IPS DF 6.9 (cell line): ENCODE data around the gene SLC22A8.

Experiments used
- DNase-seq: peaks from one replicate; pipeline ENCODE4 v3.0.0-alpha.2; 2013; ENCODE audit warnings: low read depth, low spot score
- H3K27ac ChIP-seq: one replicate; pipeline ENCODE4 v1.5.1; 2013; ENCODE audit warnings: low read length, control low read depth
- H3K27me3 ChIP-seq: 2 replicates; pipeline ENCODE4 v1.6.1; 2013; ENCODE audit warnings: mild to moderate bottlenecking, low read length; ENCODE audit not compliant: control insufficient read depth, insufficient read depth
- H3K36me3 ChIP-seq: 2 replicates; pipeline ENCODE4 v1.6.1; 2013; ENCODE audit warnings: low read length; ENCODE audit not compliant: control insufficient read depth, insufficient read depth
- H3K4me1 ChIP-seq: 2 replicates; pipeline ENCODE4 v1.6.1; 2013; ENCODE audit warnings: low read length; ENCODE audit not compliant: control insufficient read depth, insufficient read depth
- H3K4me3 ChIP-seq: 2 replicates; pipeline ENCODE4 v1.5.1; 2013; ENCODE audit warnings: mild to moderate bottlenecking, low read length
- H3K9me3 ChIP-seq: 2 replicates; pipeline ENCODE4 v1.6.1; 2013; ENCODE audit warnings: low read length, inconsistent platforms; ENCODE audit not compliant: control insufficient read depth, insufficient read depth
- WGBS: extraction: QIAGEN DNeasy Blood & Tissue Kit; methylation state at CpG from one replicate; pipeline ENCODE4 v1.1.7; 2013; ENCODE audit warnings: mixed read lengths, missing lambda C conversion rate; ENCODE audit not compliant: insufficient read length, insufficient coverage; 5-methylcytosine and 5-hydroxymethylcytosine counted together

Gene SLC22A8

GRCh38 chr11:63017306-63017974 is 1.8 kb upstream of the SLC22A8 start:
- H3K4me1 ChIP-seq: peaks cover 3% of the 10 kb centered on the region
- DNase-seq: no peak
- H3K9me3 ChIP-seq: no peaks in the 10 kb centered on the region
- H3K27ac ChIP-seq: no peak overlapping the region
- H3K36me3 ChIP-seq: no peaks in the 10 kb centered on the region
- H3K4me3 ChIP-seq: no peak overlapping the region
- no CpG with 5 or more reads among the region's 8 CpGs for WGBS
- no peaks in the 10 kb centered on the region for H3K27me3 ChIP-seq

- no peaks in the 10 kb centered on the region for H3K27me3 ChIP-seq
- H3K4me3 ChIP-seq: no peak overlapping the region
- no peaks in the 10 kb centered on the region for H3K9me3 ChIP-seq
- no peaks in the 10 kb centered on the region for H3K36me3 ChIP-seq
- no peak overlapping the region for H3K27ac ChIP-seq
- no CpG with 5 or more reads among the region's 13 CpGs for WGBS
- no peak for DNase-seq
- H3K4me1 ChIP-seq: peaks cover 5% of the 10 kb centered on the region
These were observed 1.1 kb downstream of the SLC22A8 start for GRCh38 chr11:63014408-63015055.

- DNase-seq: no peak
- Histone ChIP-seq H3K4me3 (no peak overlapping the region), H3K9me3 (no peaks in the 10 kb centered on the region), H3K4me1 (peaks cover 5% of the 10 kb centered on the region), H3K36me3 (no peaks in the 10 kb centered on the region), H3K27me3 (no peaks in the 10 kb centered on the region), H3K27ac (no peak overlapping the region)
- no CpG with 5 or more reads among the region's 1 CpG for WGBS
These were observed 2.8 kb downstream of the SLC22A8 start for GRCh38 chr11:63012839-63013238.

- Histone ChIP-seq H3K36me3 (no peaks in the 10 kb centered on the region), H3K27ac (no peak overlapping the region), H3K9me3 (no peaks in the 10 kb centered on the region), H3K4me1 (peaks cover 5% of the 10 kb centered on the region), H3K27me3 (no peaks in the 10 kb centered on the region), H3K4me3 (no peak overlapping the region)
- no peak for DNase-seq
- no CpG with 5 or more reads among the region's 11 CpGs for WGBS
These were observed 3.2 kb downstream of the SLC22A8 start for GRCh38 chr11:63012430-63012829.

- WGBS: no CpG with 5 or more reads among the region's 5 CpGs
- Histone ChIP-seq H3K27ac (no peak overlapping the region), H3K27me3 (no peaks in the 10 kb centered on the region), H3K4me1 (peaks cover 3% of the 10 kb centered on the region; the same call in 1 of the 2 replicates), H3K9me3 (no peaks in the 10 kb centered on the region), H3K36me3 (no peaks in the 10 kb centered on the region), H3K4me3 (no peak overlapping the region)
- no peak for DNase-seq
These were observed 4.7 kb downstream of the SLC22A8 start for GRCh38 chr11:63010934-63011439.

- Histone ChIP-seq H3K27ac (no peak overlapping the region), H3K4me1 (0 out of 2 replicates have a peak, but pooled peaks cover 3% of the 10 kb centered on the region), H3K4me3 (no peak overlapping the region), H3K9me3 (no peaks in the 10 kb centered on the region), H3K36me3 (no peaks in the 10 kb centered on the region), H3K27me3 (no peaks in the 10 kb centered on the region)
- WGBS: no CpG with 5 or more reads among the region's 5 CpGs
- no peak for DNase-seq
These were observed 7.7 kb downstream of the SLC22A8 start for GRCh38 chr11:63007920-63008319.

- no peaks in the 10 kb centered on the region for H3K27me3 ChIP-seq
- no peak overlapping the region for H3K4me3 ChIP-seq
- H3K9me3 ChIP-seq: no peaks in the 10 kb centered on the region
- no peak for DNase-seq
- H3K36me3 ChIP-seq: no peaks in the 10 kb centered on the region
- H3K4me1 ChIP-seq: no peaks in the 10 kb centered on the region
- no peak overlapping the region for H3K27ac ChIP-seq
- WGBS: no CpG with 5 or more reads among the region's 9 CpGs
These were observed 14.2 kb downstream of the SLC22A8 start for GRCh38 chr11:63001456-63001855.

GRCh38 chr11:62999649-63000048 is 16.0 kb downstream of the SLC22A8 start:
- WGBS: no CpG with 5 or more reads among the region's 7 CpGs
- no peaks in the 10 kb centered on the region for H3K36me3 ChIP-seq
- H3K4me3 ChIP-seq: no peak overlapping the region
- DNase-seq: no peak
- no peaks in the 10 kb centered on the region for H3K27me3 ChIP-seq
- H3K27ac ChIP-seq: no peak overlapping the region
- no peaks in the 10 kb centered on the region for H3K4me1 ChIP-seq
- H3K9me3 ChIP-seq: no peaks in the 10 kb centered on the region

- no peaks in the 10 kb centered on the region for H3K4me1 ChIP-seq
- no CpG with 5 or more reads among the region's 5 CpGs for WGBS
- no peaks in the 10 kb centered on the region for H3K36me3 ChIP-seq
- no peak overlapping the region for H3K4me3 ChIP-seq
- no peaks in the 10 kb centered on the region for H3K9me3 ChIP-seq
- no peak overlapping the region for H3K27ac ChIP-seq
- no peaks in the 10 kb centered on the region for H3K27me3 ChIP-seq
- DNase-seq: no peak
These were observed 16.5 kb downstream of the SLC22A8 start for GRCh38 chr11:62999156-62999555.

- Histone ChIP-seq H3K27ac (no peak overlapping the region), H3K27me3 (no peaks in the 10 kb centered on the region), H3K4me3 (no peak overlapping the region), H3K4me1 (no peaks in the 10 kb centered on the region), H3K9me3 (no peaks in the 10 kb centered on the region), H3K36me3 (no peaks in the 10 kb centered on the region)
- DNase-seq: no peak
- WGBS: no CpG with 5 or more reads among the region's 1 CpG
These were observed 19.4 kb downstream of the SLC22A8 start for GRCh38 chr11:62996271-62996670.
